Measurements from ENCODE around the gene NRCAM. TPM values are rescaled to one million over a fixed set of nuclear protein-coding genes. Genes with fewer than 3 reads are reported as not detected.
"Not testable (repeated sequence)": the region's sequence is repeated elsewhere in the genome, so short reads cannot be mapped to it uniquely, and the experiment has no call there.

The NRCAM gene
- not detected in 2 replicates for total RNA-seq

DNA sequence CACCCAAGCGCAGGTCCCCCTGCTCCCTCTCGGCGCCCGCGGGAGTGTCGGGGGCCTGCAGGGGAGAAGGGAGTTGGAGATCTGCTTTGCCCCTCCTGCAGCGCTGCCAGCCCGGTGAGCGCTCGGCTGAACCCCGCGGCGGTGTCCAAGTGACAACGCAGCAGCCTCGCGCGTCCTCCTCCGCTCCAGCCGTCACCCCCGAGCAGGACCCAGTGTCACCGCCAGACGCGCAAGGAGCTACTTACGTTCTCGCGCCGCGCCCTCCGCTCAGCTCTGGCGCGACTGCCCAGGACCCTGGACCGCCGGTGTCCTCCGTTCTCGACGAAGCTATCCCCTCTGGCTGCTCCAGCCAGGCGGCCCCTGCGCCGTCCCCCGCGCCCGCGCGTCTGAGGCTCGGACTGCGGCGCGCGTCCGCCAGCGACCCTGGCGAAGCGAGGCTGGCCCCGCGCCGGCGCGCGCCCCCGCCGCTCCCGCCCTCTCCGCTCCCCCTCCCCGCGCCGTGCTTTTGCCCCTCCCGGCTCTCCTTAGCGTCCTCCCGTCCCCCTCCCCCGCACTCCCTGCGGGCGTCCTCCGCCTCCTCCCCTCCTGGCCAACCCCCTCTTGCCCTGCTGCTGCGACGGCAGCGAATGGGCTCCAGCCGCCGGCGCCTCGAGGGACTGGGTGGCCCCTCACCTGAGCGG is at the start of gene NRCAM:
NRCAM (minus strand) TSS at position 439 of the 680 bp plus-strand sequence. CDS start 216,372 bp downstream, outside the sequence.
- H3K27me3 Mint-ChIP-seq: peaks cover 67% of the 10 kb centered on the region
- H3K36me3 Mint-ChIP-seq (ENCODE audit: low read depth): no peaks in the 10 kb centered on the region
- DNase-seq: peak; percentile 71
- H3K9me3 Mint-ChIP-seq: no peaks in the 10 kb centered on the region
- H3K4me3 Mint-ChIP-seq: peak within 1 kb of the TSS; percentile 61
- H3K4me1 Mint-ChIP-seq: peaks cover 10% of the 10 kb centered on the region
- intact Hi-C loops (cut with micrococcal nuclease): no loop called here
- peak within 1 kb of the TSS; percentile 29 for H3K27ac Mint-ChIP-seq

DNA sequence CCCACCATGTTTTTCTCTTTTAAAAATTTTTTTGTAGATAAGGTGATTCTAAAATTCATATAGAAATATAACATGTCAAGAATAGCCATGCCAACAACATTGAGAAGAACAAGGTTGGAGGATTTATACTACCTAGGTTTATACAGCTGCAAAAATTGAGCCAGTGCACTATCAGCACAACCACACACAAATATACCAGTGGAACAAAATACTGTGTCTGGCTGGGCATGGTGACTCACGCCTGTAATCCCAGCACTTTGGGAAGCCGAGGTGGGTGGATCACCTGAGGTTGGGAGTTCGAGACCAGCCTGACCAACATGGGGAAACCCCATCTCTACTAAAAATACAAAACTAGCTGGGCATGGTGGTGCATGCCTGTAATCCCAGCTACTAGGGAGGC is 48.3 kb upstream of the NRCAM start:
- peaks cover 27% of the 10 kb centered on the region for H3K36me3 Mint-ChIP-seq (ENCODE audit: low read depth)
- H3K4me3 Mint-ChIP-seq; intact Hi-C loops (cut with micrococcal nuclease); H3K9me3 Mint-ChIP-seq; H3K4me1 Mint-ChIP-seq; H3K27ac Mint-ChIP-seq; DNase-seq; H3K27me3 Mint-ChIP-seq: not testable (repeated sequence)

DNA sequence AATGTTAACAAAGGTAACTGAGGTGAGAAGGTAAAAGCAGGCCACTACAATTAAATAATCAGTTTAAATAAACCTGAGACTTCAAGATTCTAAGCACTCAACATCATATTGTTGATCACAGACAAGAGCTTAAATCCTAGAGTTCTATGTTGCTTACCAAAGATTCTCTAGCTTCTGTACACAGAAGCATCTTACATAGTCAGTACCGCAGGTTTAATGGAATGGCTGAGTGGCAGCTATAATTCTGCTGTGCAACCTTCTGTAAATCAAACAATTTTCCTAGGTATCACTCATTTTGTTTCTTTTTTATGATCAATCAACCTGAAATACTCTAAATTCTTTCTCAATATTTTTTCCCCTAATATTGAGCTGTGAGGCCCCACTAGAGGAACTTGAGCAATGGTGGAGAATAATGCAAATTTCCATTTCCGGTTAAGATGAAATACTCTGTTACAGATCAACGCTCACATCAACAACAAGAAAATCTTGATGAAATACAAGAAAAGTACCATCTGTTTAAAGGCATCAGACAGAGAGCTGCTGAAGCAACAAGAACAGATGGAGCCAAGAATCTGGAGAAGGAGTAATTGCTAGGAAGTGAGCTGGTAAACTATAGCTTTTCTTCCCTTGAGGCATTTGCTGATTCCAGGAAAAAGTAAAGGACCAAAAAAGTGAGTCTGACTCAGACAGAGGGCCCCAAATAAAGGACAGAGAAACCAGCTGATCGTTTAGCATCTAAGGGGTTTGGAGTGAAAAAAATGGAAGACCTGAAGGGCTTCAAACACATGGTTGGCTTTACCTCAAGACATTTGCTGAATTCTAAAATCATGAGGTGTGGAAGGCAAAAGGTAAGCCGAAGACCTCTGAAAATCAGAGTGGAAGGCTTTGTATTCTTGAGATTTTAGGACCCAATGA is 47.1 kb upstream of the NRCAM start:
- Mint-ChIP-seq H3K27me3 (no peaks in the 10 kb centered on the region), H3K4me1 (peaks cover 5% of the 10 kb centered on the region), H3K9me3 (no peaks in the 10 kb centered on the region), H3K4me3 (no peak overlapping the region), H3K36me3 (ENCODE audit: low read depth) (peaks cover 30% of the 10 kb centered on the region), H3K27ac (no peak overlapping the region)
- intact Hi-C loops (cut with micrococcal nuclease): no loop called here
- no peak for DNase-seq

DNA sequence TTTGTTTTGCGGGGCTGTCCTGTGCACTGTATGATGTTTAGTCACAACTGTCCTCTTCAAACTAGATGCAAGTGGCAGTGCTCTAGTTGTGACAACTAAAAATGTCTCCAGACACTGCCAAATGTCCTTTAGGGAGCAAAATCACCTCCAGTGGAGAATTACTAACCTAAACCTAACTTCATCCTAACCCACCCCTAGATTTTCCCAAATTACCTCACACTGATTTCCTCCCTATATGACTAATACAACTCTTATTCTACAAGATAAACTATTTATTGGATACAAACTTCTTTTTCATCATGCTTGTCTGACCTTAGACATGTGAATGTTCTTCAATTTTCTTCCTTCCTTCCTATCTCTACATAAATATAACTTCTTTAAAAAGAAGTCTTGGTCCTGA is 43.3 kb upstream of the NRCAM start:
- Mint-ChIP-seq H3K27me3 (no peaks in the 10 kb centered on the region), H3K9me3 (no peaks in the 10 kb centered on the region), H3K4me3 (no peak overlapping the region), H3K4me1 (peaks cover 3% of the 10 kb centered on the region), H3K27ac (no peak overlapping the region), H3K36me3 (ENCODE audit: low read depth) (peaks cover 17% of the 10 kb centered on the region)
- intact Hi-C loops (cut with micrococcal nuclease): loop anchor here (5.0 kb wide), 1 partner anchor 387 kb away; no protein-coding TSS in a partner anchor
- DNase-seq: no peak

DNA sequence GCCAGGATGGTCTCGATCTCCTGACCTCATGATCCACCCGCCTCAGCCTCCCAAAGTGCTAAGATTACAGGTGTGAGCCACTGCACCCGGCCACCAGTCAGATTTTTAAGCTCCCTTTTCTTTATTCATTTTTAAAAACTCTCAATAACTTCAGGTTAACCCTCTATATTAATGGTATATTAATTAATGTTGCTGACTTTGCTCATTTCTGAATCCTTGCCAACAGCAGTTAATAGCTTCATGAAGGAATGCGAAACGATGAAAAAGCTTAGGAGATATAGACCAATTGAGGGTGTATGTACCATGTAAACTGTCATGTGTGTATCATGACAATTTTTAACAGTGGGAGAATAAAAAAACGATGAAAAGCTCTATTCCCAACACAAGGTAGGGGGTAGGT is 42.2 kb upstream of the NRCAM start:
- H3K9me3 Mint-ChIP-seq: no peaks in the 10 kb centered on the region
- no peak overlapping the region for H3K4me3 Mint-ChIP-seq
- intact Hi-C loops (cut with micrococcal nuclease): loop anchor here (5.0 kb wide), 1 partner anchor 386 kb away; no protein-coding TSS in a partner anchor
- peaks cover 1% of the 10 kb centered on the region for H3K4me1 Mint-ChIP-seq
- H3K27me3 Mint-ChIP-seq: no peaks in the 10 kb centered on the region
- H3K27ac Mint-ChIP-seq: no peak overlapping the region
- H3K36me3 Mint-ChIP-seq (ENCODE audit: low read depth): peaks cover 14% of the 10 kb centered on the region
- DNase-seq: no peak

DNA sequence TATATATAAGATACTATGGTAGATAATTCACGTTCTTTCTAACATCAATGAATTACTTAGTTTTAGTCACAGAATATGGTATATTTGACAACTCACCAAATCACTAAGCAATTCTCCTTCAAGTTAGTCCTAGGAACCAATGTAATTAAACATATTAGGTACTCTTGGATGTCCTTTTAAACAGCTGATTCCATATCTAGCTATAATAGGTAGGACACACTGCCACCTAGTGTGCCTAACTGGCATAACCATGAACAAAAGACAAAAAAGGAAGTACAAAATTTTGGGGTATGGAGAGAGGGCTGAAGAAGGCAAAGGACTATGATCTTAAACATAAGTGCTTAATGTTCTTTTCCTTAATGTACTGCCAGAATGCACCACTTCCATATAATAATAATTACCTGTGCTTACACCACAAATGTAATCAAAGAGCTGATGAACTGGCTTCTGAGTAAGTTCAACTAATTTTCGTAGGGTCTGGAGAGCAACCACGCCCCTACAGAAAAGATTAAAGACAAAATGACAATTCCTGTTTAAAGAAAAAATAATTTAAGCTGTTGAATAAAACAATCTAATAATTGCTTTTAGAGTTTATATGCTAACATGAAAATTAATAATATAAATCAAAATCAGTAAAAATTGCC is 41.0 kb upstream of the NRCAM start:
- no peaks in the 10 kb centered on the region for H3K9me3 Mint-ChIP-seq
- no peaks in the 10 kb centered on the region for H3K27me3 Mint-ChIP-seq
- H3K27ac Mint-ChIP-seq: no peak overlapping the region
- peak; percentile 84 for DNase-seq
- intact Hi-C loops (cut with micrococcal nuclease): loop anchor here (1.0 to 5.0 kb wide), 3 partner anchors 45 to 385 kb away; no protein-coding TSS in a partner anchor
- peaks cover 10% of the 10 kb centered on the region for H3K36me3 Mint-ChIP-seq (ENCODE audit: low read depth)
- no peaks in the 10 kb centered on the region for H3K4me1 Mint-ChIP-seq
- H3K4me3 Mint-ChIP-seq: no peak overlapping the region

DNA sequence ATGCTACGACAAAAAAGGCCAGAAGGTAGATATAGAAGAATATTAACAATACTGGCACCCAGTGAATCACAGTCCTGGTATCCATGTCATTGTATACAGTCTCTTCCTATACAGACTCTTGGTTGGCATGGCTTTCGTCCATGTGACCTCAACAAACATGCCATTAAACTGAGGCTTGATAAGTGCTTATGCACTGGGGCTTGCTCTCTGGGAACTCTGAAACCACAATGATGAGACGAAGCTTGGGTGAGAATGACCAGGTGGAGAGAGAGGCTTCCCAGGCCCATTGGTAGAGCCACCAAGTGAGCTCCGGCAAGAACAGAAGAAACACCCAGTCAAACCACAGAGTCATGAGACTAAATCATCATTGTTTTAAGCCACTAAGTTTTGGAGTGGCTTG is 36.5 kb upstream of the NRCAM start:
- H3K27ac Mint-ChIP-seq: no peak overlapping the region
- H3K27me3 Mint-ChIP-seq: no peaks in the 10 kb centered on the region
- no peak for DNase-seq
- H3K9me3 Mint-ChIP-seq: no peaks in the 10 kb centered on the region
- no peak overlapping the region for H3K4me3 Mint-ChIP-seq
- no peaks in the 10 kb centered on the region for H3K4me1 Mint-ChIP-seq
- intact Hi-C loops (cut with micrococcal nuclease): no loop called here
- peaks cover 6% of the 10 kb centered on the region for H3K36me3 Mint-ChIP-seq (ENCODE audit: low read depth)

DNA sequence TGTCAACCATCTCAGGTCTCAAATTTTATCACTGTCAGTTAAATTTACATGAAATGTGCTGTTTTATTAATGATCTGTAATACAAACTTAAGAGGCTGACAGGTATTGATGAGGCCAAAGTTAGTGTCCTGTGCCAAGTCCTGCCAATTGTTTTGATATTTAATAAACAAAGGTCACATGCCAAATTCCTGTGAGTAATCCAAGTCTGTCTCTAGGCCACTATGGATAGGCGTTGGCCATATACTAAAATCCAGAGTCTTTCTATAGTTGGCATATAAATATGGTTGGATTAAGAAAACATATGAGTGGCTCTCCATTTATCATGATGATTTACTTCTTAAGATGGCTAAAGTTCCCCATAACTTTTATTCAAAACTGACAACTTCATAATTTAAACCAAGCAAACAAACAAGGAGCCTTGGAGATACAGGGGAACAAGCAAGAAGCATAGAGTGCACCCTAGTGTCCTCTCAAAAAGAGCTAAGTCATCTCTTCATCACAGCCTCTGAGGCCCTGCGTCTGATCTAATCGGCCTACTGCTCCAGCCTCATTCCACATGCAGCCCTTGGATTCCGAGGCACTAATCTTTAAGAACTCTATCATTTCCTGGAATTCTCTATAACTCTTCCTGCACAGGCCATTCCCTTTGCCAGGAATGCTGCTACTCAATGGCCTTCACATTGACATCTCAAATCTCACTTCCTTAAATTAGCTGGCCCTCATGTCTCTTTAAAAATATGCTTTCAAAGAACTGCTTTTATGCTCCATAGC is 32.7 kb upstream of the NRCAM start:
- no peaks in the 10 kb centered on the region for H3K9me3 Mint-ChIP-seq
- no peaks in the 10 kb centered on the region for H3K4me1 Mint-ChIP-seq
- DNase-seq: no peak
- intact Hi-C loops (cut with micrococcal nuclease): no loop called here
- no peak overlapping the region for H3K4me3 Mint-ChIP-seq
- no peaks in the 10 kb centered on the region for H3K27me3 Mint-ChIP-seq
- peaks cover 7% of the 10 kb centered on the region for H3K36me3 Mint-ChIP-seq (ENCODE audit: low read depth)
- no peak overlapping the region for H3K27ac Mint-ChIP-seq

DNA sequence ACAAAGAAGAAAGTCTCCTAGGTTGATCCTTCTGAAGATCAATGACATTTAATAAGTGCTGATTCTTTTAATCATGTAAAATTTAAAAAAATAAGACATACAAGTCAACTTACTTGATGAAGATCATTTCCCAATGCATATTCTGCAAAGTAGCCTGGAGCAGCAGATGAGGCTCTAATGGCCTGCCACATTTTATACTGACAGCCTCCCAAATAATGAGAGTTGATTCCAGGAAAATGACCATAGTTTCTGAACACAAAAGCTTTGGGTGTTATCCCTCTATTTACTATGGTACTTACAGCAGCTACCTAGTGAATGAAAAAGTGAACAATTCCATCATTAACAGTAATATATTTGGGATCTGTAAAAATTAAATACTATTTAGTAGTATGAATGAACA is 31.4 kb upstream of the NRCAM start:
- no peak overlapping the region for H3K4me3 Mint-ChIP-seq
- no peaks in the 10 kb centered on the region for H3K4me1 Mint-ChIP-seq
- no peaks in the 10 kb centered on the region for H3K9me3 Mint-ChIP-seq
- H3K27ac Mint-ChIP-seq: no peak overlapping the region
- DNase-seq: no peak
- H3K27me3 Mint-ChIP-seq: no peaks in the 10 kb centered on the region
- H3K36me3 Mint-ChIP-seq (ENCODE audit: low read depth): peaks cover 8% of the 10 kb centered on the region
- intact Hi-C loops (cut with micrococcal nuclease): no loop called here

DNA sequence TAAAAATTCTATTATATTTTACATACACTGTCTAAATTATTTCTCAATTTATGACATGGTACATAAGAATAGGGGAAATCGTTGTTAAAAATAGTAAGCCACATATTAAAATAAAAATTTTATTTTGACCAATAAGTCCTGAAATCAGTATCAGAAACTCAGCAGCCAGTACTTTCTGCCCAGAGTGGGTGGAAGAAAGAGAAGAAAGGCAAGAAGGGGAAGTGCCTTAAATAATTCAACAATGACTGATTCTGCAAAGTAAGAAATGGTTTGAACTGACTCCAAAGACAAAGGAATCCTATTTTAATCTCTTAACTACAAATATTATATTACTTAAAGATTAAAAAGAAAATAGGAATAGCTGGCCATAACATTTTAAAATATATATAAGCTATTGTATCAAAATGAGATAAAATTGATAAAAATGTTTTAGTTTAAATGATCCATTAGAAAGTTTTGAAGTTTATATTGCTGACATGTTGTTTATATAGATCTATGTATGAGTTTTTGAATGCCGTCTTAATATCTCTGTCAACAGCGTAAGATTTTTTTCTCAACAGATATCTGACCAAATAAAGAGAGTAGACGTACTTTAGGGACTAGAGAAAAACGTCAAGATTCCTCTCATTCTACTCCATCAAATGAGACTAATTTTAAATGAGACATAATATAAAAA is 30.2 kb upstream of the NRCAM start:
- no peak overlapping the region for H3K27ac Mint-ChIP-seq
- no peak for DNase-seq
- H3K4me3 Mint-ChIP-seq: no peak overlapping the region
- no peaks in the 10 kb centered on the region for H3K27me3 Mint-ChIP-seq
- H3K9me3 Mint-ChIP-seq: no peaks in the 10 kb centered on the region
- peaks cover 8% of the 10 kb centered on the region for H3K36me3 Mint-ChIP-seq (ENCODE audit: low read depth)
- H3K4me1 Mint-ChIP-seq: no peaks in the 10 kb centered on the region
- intact Hi-C loops (cut with micrococcal nuclease): no loop called here

DNA sequence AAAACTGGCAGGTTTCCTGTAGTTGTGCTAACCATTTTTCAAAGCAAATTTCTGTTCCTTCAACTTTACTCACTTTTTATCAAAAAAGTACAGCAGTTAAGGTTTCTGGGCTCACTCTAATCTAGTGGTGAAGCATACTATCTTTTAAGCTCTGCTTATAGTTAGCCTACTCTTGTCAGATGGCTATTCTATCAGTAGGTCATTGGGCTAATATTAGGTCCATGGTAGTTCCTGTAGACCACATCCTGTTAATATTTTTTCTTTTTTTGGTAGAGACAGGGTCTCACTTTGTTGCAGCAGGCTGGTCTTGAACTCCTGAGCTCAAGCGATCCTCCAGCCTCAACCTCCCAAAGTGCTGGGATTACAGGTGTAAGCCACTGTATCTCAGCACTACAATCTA is 27.9 kb upstream of the NRCAM start:
- H3K4me1 Mint-ChIP-seq: no peaks in the 10 kb centered on the region
- DNase-seq: no peak
- peaks cover 10% of the 10 kb centered on the region for H3K36me3 Mint-ChIP-seq (ENCODE audit: low read depth)
- H3K27ac Mint-ChIP-seq: no peak overlapping the region
- intact Hi-C loops (cut with micrococcal nuclease): no loop called here
- no peaks in the 10 kb centered on the region for H3K9me3 Mint-ChIP-seq
- no peaks in the 10 kb centered on the region for H3K27me3 Mint-ChIP-seq
- no peak overlapping the region for H3K4me3 Mint-ChIP-seq

DNA sequence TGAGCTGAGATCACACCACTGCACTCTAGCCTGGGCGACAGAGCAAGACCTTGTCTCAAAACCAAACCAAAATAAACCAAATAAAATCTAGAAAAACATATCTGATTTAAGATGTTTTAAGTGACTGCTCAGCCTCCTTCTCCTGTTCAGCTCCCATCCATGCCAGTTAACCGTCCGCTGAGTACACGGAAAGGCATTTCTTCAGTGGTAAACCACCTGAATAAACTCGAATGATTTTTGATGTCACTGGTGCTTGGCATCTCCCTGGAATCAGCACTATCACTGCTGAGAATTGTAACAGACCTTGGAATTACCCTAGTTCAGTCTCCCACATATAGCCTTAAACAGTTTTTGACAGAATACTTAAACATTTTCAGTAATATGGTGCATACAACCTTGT is 24.1 kb upstream of the NRCAM start:
- no peak for DNase-seq
- no peak overlapping the region for H3K4me3 Mint-ChIP-seq
- no peaks in the 10 kb centered on the region for H3K9me3 Mint-ChIP-seq
- no peaks in the 10 kb centered on the region for H3K27me3 Mint-ChIP-seq
- peaks cover 23% of the 10 kb centered on the region for H3K36me3 Mint-ChIP-seq (ENCODE audit: low read depth)
- no peaks in the 10 kb centered on the region for H3K4me1 Mint-ChIP-seq
- H3K27ac Mint-ChIP-seq: no peak overlapping the region
- intact Hi-C loops (cut with micrococcal nuclease): no loop called here

DNA sequence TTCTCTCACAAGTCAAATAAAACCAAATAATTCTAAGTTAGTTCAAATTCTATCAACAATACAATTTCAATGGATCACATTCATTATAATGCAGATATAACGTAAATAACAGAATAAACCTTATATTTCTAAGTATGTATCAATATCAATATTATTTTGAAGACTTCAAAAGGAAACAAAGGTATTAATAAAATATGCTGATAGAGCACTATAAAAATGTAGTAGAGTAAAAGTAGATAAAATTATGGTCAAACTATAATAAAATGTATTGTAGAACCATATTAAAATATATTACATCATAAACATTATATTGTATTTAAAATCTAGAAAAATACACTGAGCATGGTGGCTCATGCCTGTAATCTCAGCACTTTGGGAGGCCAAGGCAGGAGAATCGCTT is 23.5 kb upstream of the NRCAM start:
- Mint-ChIP-seq H3K27ac (no peak overlapping the region), H3K9me3 (no peaks in the 10 kb centered on the region), H3K4me3 (no peak overlapping the region), H3K36me3 (ENCODE audit: low read depth) (peaks cover 22% of the 10 kb centered on the region), H3K27me3 (no peaks in the 10 kb centered on the region), H3K4me1 (no peaks in the 10 kb centered on the region)
- DNase-seq: no peak
- intact Hi-C loops (cut with micrococcal nuclease): no loop called here

All from activated CD4-positive, alpha-beta T cell treated with anti-CD3 and anti-CD28 coated beads, Interleukin-2, amount 10 ng/mL, durations not matched to agents 24 days and 14 days (primary cell).